DMS79 treated with DMSO at 0.1 percent for 48 hours (cell line): ENCODE data around the gene KRT13.

Source experiments
- DNase-seq: peaks from one replicate; lab custom pipeline; 2025; lab: John Stamatoyannopoulos, UW

KRT13 gene

GRCh38 chr17:41494524-41494923 is 10.9 kb downstream of the KRT13 start:
- DNase-seq: no peak

- DNase-seq: peak; percentile 72
Observed at GRCh38 chr17:41492771-41493170, 12.6 kb downstream of the KRT13 start.

GRCh38 chr17:41492351-41492750 is 13.1 kb downstream of the KRT13 start:
- DNase-seq: no peak

- no peak for DNase-seq
Observed at GRCh38 chr17:41491476-41491875, 13.9 kb downstream of the KRT13 start.

GRCh38 chr17:41490000-41490990 is 15.1 kb downstream of the KRT13 start:
- DNase-seq: peak; percentile 77

GRCh38 chr17:41489531-41489930 is 15.9 kb downstream of the KRT13 start, which contains the start of gene KRT36:
Gene KRT36 (minus strand): TSS chr17:41489910. CDS start chr17:41489864, 46 bp downstream.
- no peak for DNase-seq

GRCh38 chr17:41486809-41487530 is 18.4 kb downstream of the KRT13 start:
- no peak for DNase-seq

- no peak for DNase-seq
Observed at GRCh38 chr17:41486316-41486715, 19.1 kb downstream of the KRT13 start.

GRCh38 chr17:41484920-41485904 is 20.2 kb downstream of the KRT13 start:
- DNase-seq: no peak

- peak; percentile 17 for DNase-seq
Observed at GRCh38 chr17:41483991-41484826, 21.2 kb downstream of the KRT13 start.

GRCh38 chr17:41483531-41483930 is 21.9 kb downstream of the KRT13 start:
- DNase-seq: no peak

- no peak for DNase-seq
Observed at GRCh38 chr17:41481036-41481435, 24.4 kb downstream of the KRT13 start, which contains the start of gene KRT35. Gene KRT35 (minus strand): TSS chr17:41481151. CDS start chr17:41481097, 54 bp downstream.

- DNase-seq: no peak
Observed at GRCh38 chr17:41480581-41480980, 24.8 kb downstream of the KRT13 start.

GRCh38 chr17:41480136-41480535 is 25.3 kb downstream of the KRT13 start:
- no peak for DNase-seq

- DNase-seq: no peak
Observed at GRCh38 chr17:41478237-41478636, 27.2 kb downstream of the KRT13 start.

GRCh38 chr17:41476866-41477815 is 28.3 kb downstream of the KRT13 start:
- no peak for DNase-seq

GRCh38 chr17:41475421-41475820 is 30.0 kb downstream of the KRT13 start:
- no peak for DNase-seq

- no peak for DNase-seq
Observed at GRCh38 chr17:41474863-41475262, 30.5 kb downstream of the KRT13 start.

- no peak for DNase-seq
Observed at GRCh38 chr17:41468346-41468745, 37.1 kb downstream of the KRT13 start.
